MM.1S (cell line): ENCODE data around the gene FSD1.
"Not testable (repeated sequence)": the region's sequence is repeated elsewhere in the genome, so short reads cannot be mapped to it uniquely, and the experiment has no call there.

Experiments
- DNase-seq: peaks from one replicate; pipeline ENCODE4 v3.0.0-alpha.2; 2015
- H2AFZ ChIP-seq: fragments of 300-600 bp; sonication (generic); 2 replicates; pipeline ENCODE4 v1.6.0; 2016; ENCODE audit warnings: antibody characterized with exemption, low read length
- H3F3A ChIP-seq: fragments of 300-600 bp; sonication (generic); 2 replicates; pipeline ENCODE4 v1.6.1; 2016; ENCODE audit warnings: mild to moderate bottlenecking, antibody characterized with exemption, low read length, moderate library complexity, mixed read lengths; ENCODE audit not compliant: insufficient read depth
- H3K27ac ChIP-seq: fragments of 300-600 bp; sonication (generic); 2 replicates; pipeline ENCODE4 v1.5.1; 2016; ENCODE audit warnings: mild to moderate bottlenecking, low read length
- H3K27me3 ChIP-seq: fragments of 300-600 bp; sonication (generic); replicated peaks from 2 replicates; pipeline ENCODE4 v1.6.0; 2016; ENCODE audit warnings: low read length; ENCODE audit not compliant: insufficient read depth
- H3K36me3 ChIP-seq: fragments of 300-600 bp; sonication (generic); replicated peaks from 2 replicates; pipeline ENCODE4 v1.6.1; 2016; ENCODE audit warnings: mild to moderate bottlenecking, low read length, mixed read lengths; ENCODE audit not compliant: insufficient read depth
- H3K4me1 ChIP-seq: fragments of 300-600 bp; sonication (generic); 2 replicates; pipeline ENCODE4 v1.6.1; 2016; ENCODE audit warnings: low read length, mixed read lengths
- H3K4me2 ChIP-seq: fragments of 300-600 bp; sonication (generic); 2 replicates; pipeline ENCODE4 v1.6.0; 2016; ENCODE audit warnings: low read depth, low read length
- H3K4me3 ChIP-seq: fragments of 300-600 bp; sonication (generic); 2 replicates; pipeline ENCODE4 v1.5.1; 2016; ENCODE audit warnings: low read length, mixed read lengths
- H3K79me2 ChIP-seq: fragments of 300-600 bp; sonication (generic); 2 replicates; pipeline ENCODE4 v1.6.1; 2016; ENCODE audit warnings: mixed run types, low read length, mixed read lengths
- H3K9ac ChIP-seq: fragments of 300-600 bp; sonication (generic); 2 replicates; pipeline ENCODE4 v1.6.1; 2016; ENCODE audit warnings: low read length, mixed read lengths
- H3K9me2 ChIP-seq: fragments of 300-600 bp; sonication (generic); replicated peaks from 2 replicates; pipeline ENCODE4 v1.6.1; 2016; ENCODE audit warnings: mild to moderate bottlenecking, low read length, mixed read lengths; ENCODE audit not compliant: insufficient read depth
- H3K9me3 ChIP-seq: fragments of 300-600 bp; sonication (generic); replicated peaks from 2 replicates; pipeline ENCODE4 v1.6.1; 2016; ENCODE audit warnings: mild to moderate bottlenecking, low read length, mixed read lengths; ENCODE audit not compliant: insufficient read depth
- H4K20me1 ChIP-seq: fragments of 300-600 bp; sonication (generic); 2 replicates; pipeline ENCODE4 v1.6.1; 2016; ENCODE audit warnings: mild to moderate bottlenecking, low read length, moderate library complexity, mixed read lengths; ENCODE audit not compliant: insufficient read depth
- CTCF ChIP-seq: fragments of 300-600 bp; sonication (generic); IDR thresholded peaks from 2 replicates; pipeline ENCODE4 v1.5.1; 2016; ENCODE audit warnings: antibody characterized with exemption, low read length, mixed read lengths
- EZH2 ChIP-seq: fragments of 300-600 bp; sonication (generic); optimal IDR thresholded peaks from 2 replicates; pipeline ENCODE3; 2017; ENCODE audit warnings: low read depth, mild to moderate bottlenecking, antibody characterized with exemption, low read length, mixed read lengths
- EZH2phosphoT487 ChIP-seq: fragments of 300-600 bp; sonication (generic); IDR thresholded peaks from 2 replicates; pipeline ENCODE4 v1.6.1; 2018; ENCODE audit warnings: antibody characterized with exemption, low read length

Gene FSD1

DNA sequence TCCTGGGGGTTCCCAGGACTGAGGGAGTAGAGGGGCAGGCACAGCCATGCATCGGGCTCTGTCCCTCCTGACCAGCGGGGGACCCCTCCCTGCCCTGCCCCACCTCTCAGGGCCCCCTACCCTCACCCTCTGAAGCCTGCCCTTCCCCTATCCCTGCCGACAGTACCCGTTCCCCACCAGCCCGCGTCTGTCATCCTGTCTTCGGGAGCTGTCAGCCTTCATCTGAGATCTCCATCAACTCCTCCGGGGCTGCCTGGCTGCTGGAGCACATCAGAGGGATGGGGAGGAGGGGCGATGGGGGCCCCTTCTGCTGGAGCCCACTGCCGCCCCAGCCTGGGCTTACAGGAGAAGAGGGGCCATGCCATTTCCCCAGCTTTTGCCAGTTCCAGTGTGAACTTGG is 31.5 kb upstream of the FSD1 start:
- no peak for DNase-seq
- H3K36me3 ChIP-seq: 0 out of 2 replicates have a peak, but pooled peaks cover 5% of the 10 kb centered on the region
- no peaks in the 10 kb centered on the region for H4K20me1 ChIP-seq
- H3K4me3 ChIP-seq: no peak overlapping the region
- H3K27me3 ChIP-seq: peaks cover 18% of the 10 kb centered on the region
- H3K27ac ChIP-seq: no peak overlapping the region
- H3K9me2 ChIP-seq: no peaks in the 10 kb centered on the region
- TF ChIP-seq CTCF: no peak
- no peak for TF ChIP-seq EZH2
- no peak for TF ChIP-seq EZH2phosphoT487
- no peak overlapping the region for H3K9ac ChIP-seq
- H3K79me2 ChIP-seq: no peaks in the 10 kb centered on the region
- no peak overlapping the region for H3K4me2 ChIP-seq
- no peak overlapping the region for H2AFZ ChIP-seq
- H3K9me3 ChIP-seq: no peaks in the 10 kb centered on the region
- no peaks in the 10 kb centered on the region for H3F3A ChIP-seq
- no peaks in the 10 kb centered on the region for H3K4me1 ChIP-seq

GRCh38 chr19:4274321-4274686 is 30.1 kb upstream of the FSD1 start:
- not testable (repeated sequence) for H2AFZ ChIP-seq, H3K9ac ChIP-seq, H3F3A ChIP-seq, H3K4me2 ChIP-seq, H3K9me2 ChIP-seq, H4K20me1 ChIP-seq, H3K36me3 ChIP-seq, DNase-seq, H3K79me2 ChIP-seq, H3K27ac ChIP-seq, H3K4me3 ChIP-seq, H3K4me1 ChIP-seq, H3K9me3 ChIP-seq
- peaks cover 32% of the 10 kb centered on the region for H3K27me3 ChIP-seq

GRCh38 chr19:4277191-4277696 is 27.2 kb upstream of the FSD1 start:
- Histone ChIP-seq H3K27me3 (peaks cover 60% of the 10 kb centered on the region), H4K20me1 (no peaks in the 10 kb centered on the region), H3K9me3 (no peaks in the 10 kb centered on the region), H3K4me2 (no peak overlapping the region), H3K4me3 (no peak overlapping the region), H3F3A (no peaks in the 10 kb centered on the region), H2AFZ (no peak overlapping the region), H3K36me3 (no peaks in the 10 kb centered on the region), H3K4me1 (no peaks in the 10 kb centered on the region), H3K9ac (no peak overlapping the region), H3K27ac (no peak overlapping the region), H3K9me2 (no peaks in the 10 kb centered on the region), H3K79me2 (no peaks in the 10 kb centered on the region)
- TF ChIP-seq CTCF (no peak), EZH2phosphoT487 (no peak), EZH2 (no peak)
- DNase-seq: no peak

DNA sequence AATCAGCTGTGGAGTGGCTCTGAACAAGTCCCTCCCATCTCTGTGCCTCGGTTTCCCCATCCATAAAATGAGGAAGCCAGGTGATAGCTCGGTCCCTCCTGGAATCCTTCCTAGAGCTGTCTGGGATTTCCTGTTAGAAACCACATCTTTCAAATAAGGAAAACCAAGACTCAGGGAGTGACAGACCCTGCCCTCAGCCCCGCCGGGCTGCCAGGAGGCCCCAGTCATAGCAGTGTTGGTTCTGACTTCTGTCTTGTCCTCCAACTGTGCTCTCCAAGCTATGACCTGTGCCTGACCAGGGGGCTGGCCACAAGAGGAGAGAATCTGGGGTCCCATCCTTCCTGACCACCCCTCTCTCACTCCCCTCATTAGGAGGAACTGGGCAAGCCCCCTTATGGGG is 26.4 kb upstream of the FSD1 start:
- no peaks in the 10 kb centered on the region for H3F3A ChIP-seq
- no peak overlapping the region for H2AFZ ChIP-seq
- H3K36me3 ChIP-seq: no peaks in the 10 kb centered on the region
- H4K20me1 ChIP-seq: no peaks in the 10 kb centered on the region
- TF ChIP-seq EZH2 (no peak), EZH2phosphoT487 (no peak), CTCF (no peak)
- no peak overlapping the region for H3K9ac ChIP-seq
- H3K4me3 ChIP-seq: no peak overlapping the region
- DNase-seq: no peak
- no peaks in the 10 kb centered on the region for H3K9me2 ChIP-seq
- H3K79me2 ChIP-seq: no peaks in the 10 kb centered on the region
- no peaks in the 10 kb centered on the region for H3K4me1 ChIP-seq
- H3K4me2 ChIP-seq: no peak overlapping the region
- H3K9me3 ChIP-seq: no peaks in the 10 kb centered on the region
- H3K27ac ChIP-seq: no peak overlapping the region
- H3K27me3 ChIP-seq: peaks cover 67% of the 10 kb centered on the region
